Adrenal gland (tissue), 12 donors: Measurements from ENCODE around the gene CDH3. TPM values are rescaled to one million over a fixed set of nuclear protein-coding genes. Genes with fewer than 3 reads are reported as not detected.

ENCODE experiments used
- DNase-seq, 7 donors: peaks; one replicate each; pipeline ENCODE4 v3.0.0-alpha.2; 2019 to 2020
- H3K27ac ChIP-seq, 5 donors: fragments of 200-600 bp; sonication (generic) in 4 of 5; 1 replicate in 3 of 5; 2 replicates in 2 of 5; pipeline versions ENCODE4 v1.5.1 to v1.8.0; 2016 to 2020; ENCODE audit warnings: mild to moderate bottlenecking in 1 of 5
- H3K27me3 ChIP-seq: fragments of 200-600 bp; 2 replicates; pipeline ENCODE4 v1.8.0; 2021
- H3K36me3 ChIP-seq, 2 donors: fragments of 200-600 bp; replicated peaks in 1 of 2; 1 replicate in 1 of 2; 2 replicates in 1 of 2; pipeline versions ENCODE4 v1.5.1 to v1.8.0; 2018 to 2022
- H3K4me1 ChIP-seq, 2 donors: fragments of 200-600 bp; replicated peaks in 1 of 2; 1 replicate in 1 of 2; 2 replicates in 1 of 2; pipeline versions ENCODE4 v1.5.1 to v1.8.0; 2018 to 2021
- H3K4me3 ChIP-seq, 4 donors: fragments of 200-600 bp; sonication (generic) in 3 of 4; one replicate each; pipeline ENCODE4 v1.5.1; 2016 to 2018
- H3K9me3 ChIP-seq, 3 donors: fragments of 200-600 bp; sonication (generic) in 1 of 3; replicated peaks in 1 of 3; 1 replicate in 2 of 3; 2 replicates in 1 of 3; pipeline versions ENCODE4 v1.5.1 to v1.8.0; 2016 to 2021
- POLR2A ChIP-seq, 2 donors: fragments of 450-650 bp; IDR thresholded peaks; one replicate each; pipeline ENCODE4 v1.6.1; 2017; ENCODE audit warnings: antibody characterized with exemption in 2 of 2, mild to moderate bottlenecking in 2 of 2, moderate library complexity in 1 of 2
- WGBS, 4 donors: extraction: QIAGEN DNeasy Blood & Tissue Kit in 2 of 4; methylation state at CpG; one replicate each; pipeline versions ENCODE4 v1.1.5 to v1.1.7; 2013 to 2017; 5-methylcytosine and 5-hydroxymethylcytosine counted together
- intact Hi-C, 2 donors: fragments of 100-400 bp; cut with DNase I; formaldehyde crosslinking; loops; one replicate each; pipeline versions ENCODE4 v1.14.1 to v1.15.0; 2022 to 2023
- polyA plus RNA-seq, 3 donors: library from polyadenylated mRNA; stranded (reverse); fragments of 200-250 nt in 2 of 3; fragments of 350-450 nt in 1 of 3; fragmentation: Illumina TruSeq in 1 of 3; extraction: RNeasy Lipid Tissue Mini Kit (QIAGEN cat#74804) in 1 of 3; gene quantifications; one replicate each; pipeline ENCODE4 v1.2.3, GENCODE V29; 2013 to 2014
- total RNA-seq, 9 donors: library from RNA; depleted of rRNA in 4 of 9; stranded (reverse); fragments of >200 nt in 4 of 9; fragments of 120-200 nt in 1 of 9; fragmentation: NEBNext Ultra II Directional in 1 of 9; extraction: Animal tissue kit (Norgen Biotek cat#: 25700) in 1 of 9; gene quantifications; one replicate each; pipeline versions ENCODE4 v1.1.0 to v1.2.4, GENCODE V29; 2013 to 2023
- TF ChIP-seq, protein P1 (sequence below), 6 experiments: fragments of 450-650 bp in 4 of 6; fragments of 200-600 bp in 2 of 6; sonication (generic) in 1 of 6; IDR thresholded peaks; 1 replicate in 5 of 6; 2 replicates in 1 of 6; pipeline versions ENCODE4 v1.5.1 to v1.8.0; 2016 to 2021; ENCODE audit warnings: antibody characterized with exemption in 6 of 6, mild to moderate bottlenecking in 2 of 6, moderate library complexity in 1 of 6
- donor health status: healthy with polysubstance abuse.
- donor health status: Bipolar disorder and iron deficiency.
- donor health status: DM: yes; HTN: yes; CAD: no.
- donor health status: DM: no; HTN: no; CAD: no.
- donor health status: DM: no; HTN: no; CAD: no.
- donor health status: DM: yes; HTN: yes; CAD: no.

Gene CDH3
- total and polyA plus RNA-seq, 12 donors = 0.16 to 3.3 (median 1.0) TPM; not detected in 1

DNA sequence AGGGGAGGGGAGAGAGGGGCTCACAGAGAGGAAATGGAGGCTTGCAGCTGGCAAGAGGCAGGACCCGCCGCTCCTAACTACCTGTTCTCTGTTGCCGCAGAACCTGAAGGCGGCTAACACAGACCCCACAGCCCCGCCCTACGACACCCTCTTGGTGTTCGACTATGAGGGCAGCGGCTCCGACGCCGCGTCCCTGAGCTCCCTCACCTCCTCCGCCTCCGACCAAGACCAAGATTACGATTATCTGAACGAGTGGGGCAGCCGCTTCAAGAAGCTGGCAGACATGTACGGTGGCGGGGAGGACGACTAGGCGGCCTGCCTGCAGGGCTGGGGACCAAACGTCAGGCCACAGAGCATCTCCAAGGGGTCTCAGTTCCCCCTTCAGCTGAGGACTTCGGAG, 53.0 kb downstream of the CDH3 start:
- intact Hi-C loops = no loop called here
- H3K4me1 ChIP-seq = no peaks in the 10 kb centered on the region
- H3K27ac ChIP-seq = no peak overlapping the region
- no peaks in the 10 kb centered on the region for H3K27me3 ChIP-seq
- DNase-seq = no peak
- no peaks in the 10 kb centered on the region for H3K36me3 ChIP-seq
- WGBS, 4 donors = 86 to 93% (median 89%) methylated on average over 23 of the region's 23 CpGs
- H3K9me3 ChIP-seq = no peaks in the 10 kb centered on the region
- no peak overlapping the region for H3K4me3 ChIP-seq
- TF ChIP-seq POLR2A (IDR thresholded peaks at IDR 0.05) = no peak
- TF ChIP-seq, protein P1, sequence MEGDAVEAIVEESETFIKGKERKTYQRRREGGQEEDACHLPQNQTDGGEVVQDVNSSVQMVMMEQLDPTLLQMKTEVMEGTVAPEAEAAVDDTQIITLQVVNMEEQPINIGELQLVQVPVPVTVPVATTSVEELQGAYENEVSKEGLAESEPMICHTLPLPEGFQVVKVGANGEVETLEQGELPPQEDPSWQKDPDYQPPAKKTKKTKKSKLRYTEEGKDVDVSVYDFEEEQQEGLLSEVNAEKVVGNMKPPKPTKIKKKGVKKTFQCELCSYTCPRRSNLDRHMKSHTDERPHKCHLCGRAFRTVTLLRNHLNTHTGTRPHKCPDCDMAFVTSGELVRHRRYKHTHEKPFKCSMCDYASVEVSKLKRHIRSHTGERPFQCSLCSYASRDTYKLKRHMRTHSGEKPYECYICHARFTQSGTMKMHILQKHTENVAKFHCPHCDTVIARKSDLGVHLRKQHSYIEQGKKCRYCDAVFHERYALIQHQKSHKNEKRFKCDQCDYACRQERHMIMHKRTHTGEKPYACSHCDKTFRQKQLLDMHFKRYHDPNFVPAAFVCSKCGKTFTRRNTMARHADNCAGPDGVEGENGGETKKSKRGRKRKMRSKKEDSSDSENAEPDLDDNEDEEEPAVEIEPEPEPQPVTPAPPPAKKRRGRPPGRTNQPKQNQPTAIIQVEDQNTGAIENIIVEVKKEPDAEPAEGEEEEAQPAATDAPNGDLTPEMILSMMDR (IDR thresholded peaks at IDR 0.05) = no peak

DNA sequence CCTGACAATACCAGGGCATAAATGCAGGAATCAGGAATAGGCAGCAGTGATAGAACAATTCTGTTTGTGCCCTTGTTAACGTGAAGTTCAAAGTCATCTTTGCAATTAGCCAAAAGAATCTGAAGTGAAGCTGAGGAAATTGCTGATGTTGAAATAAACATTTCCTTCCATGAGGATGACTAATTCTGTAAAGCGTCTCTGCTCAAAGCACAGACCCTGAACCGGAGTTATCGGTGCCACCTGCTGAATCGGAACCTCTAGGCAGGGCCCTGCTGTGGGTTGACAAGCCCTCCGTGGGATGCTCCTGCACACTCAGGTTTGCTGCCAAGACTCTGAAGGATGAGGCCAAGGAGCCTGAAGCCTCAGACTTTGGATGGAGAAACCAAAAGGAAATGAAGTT, 55.0 kb downstream of the CDH3 start:
- Histone ChIP-seq H3K27ac (no peak overlapping the region), H3K4me1 (no peaks in the 10 kb centered on the region), H3K36me3 (no peaks in the 10 kb centered on the region), H3K4me3 (no peak overlapping the region), H3K9me3 (no peaks in the 10 kb centered on the region), H3K27me3 (no peaks in the 10 kb centered on the region)
- no peak for TF ChIP-seq POLR2A (IDR thresholded peaks at IDR 0.05)
- TF ChIP-seq, protein P1 (IDR thresholded peaks at IDR 0.05) = no peak
- intact Hi-C loops = loop anchor here in 1 of 2 donors (5.0 kb wide), 1 partner anchor 102 kb away; no protein-coding TSS in a partner anchor
- 41 to 58% (median 51%) methylated on average over 6 of the region's 6 CpGs for WGBS, 4 donors
- DNase-seq = no peak

DNA sequence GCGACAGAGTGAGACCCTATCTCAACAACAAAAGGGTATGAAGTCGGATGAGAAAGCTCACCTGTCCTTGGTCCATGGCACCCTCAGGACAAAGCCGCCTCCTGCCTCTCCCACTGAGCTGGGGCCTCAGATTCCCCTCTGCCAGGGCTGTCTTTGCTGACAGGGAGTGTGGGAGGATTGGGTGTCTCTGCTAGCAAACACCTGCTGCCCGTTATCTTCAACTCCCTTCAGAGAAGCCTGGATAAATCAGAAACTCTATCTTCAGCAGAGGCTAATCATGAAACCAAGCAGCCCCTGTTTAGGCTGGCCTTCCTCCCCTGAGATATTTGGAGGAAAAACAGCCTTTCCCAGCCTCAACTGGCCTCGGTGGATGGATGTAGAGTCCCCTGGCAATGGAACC, 55.7 kb downstream of the CDH3 start:
- Histone ChIP-seq H3K27ac (no peak overlapping the region), H3K9me3 (no peaks in the 10 kb centered on the region), H3K36me3 (no peaks in the 10 kb centered on the region), H3K4me1 (no peaks in the 10 kb centered on the region), H3K27me3 (no peaks in the 10 kb centered on the region), H3K4me3 (no peak overlapping the region)
- TF ChIP-seq POLR2A (IDR thresholded peaks at IDR 0.05) = no peak
- TF ChIP-seq, protein P1 (IDR thresholded peaks at IDR 0.05) = no peak
- DNase-seq = no peak
- intact Hi-C loops = loop anchor here in 1 of 2 donors (5.0 kb wide), 1 partner anchor 101 kb away; no protein-coding TSS in a partner anchor
- 79 to 89% (median 83%) methylated on average over 4 to 5 of the region's 5 CpGs for WGBS, 4 donors

DNA sequence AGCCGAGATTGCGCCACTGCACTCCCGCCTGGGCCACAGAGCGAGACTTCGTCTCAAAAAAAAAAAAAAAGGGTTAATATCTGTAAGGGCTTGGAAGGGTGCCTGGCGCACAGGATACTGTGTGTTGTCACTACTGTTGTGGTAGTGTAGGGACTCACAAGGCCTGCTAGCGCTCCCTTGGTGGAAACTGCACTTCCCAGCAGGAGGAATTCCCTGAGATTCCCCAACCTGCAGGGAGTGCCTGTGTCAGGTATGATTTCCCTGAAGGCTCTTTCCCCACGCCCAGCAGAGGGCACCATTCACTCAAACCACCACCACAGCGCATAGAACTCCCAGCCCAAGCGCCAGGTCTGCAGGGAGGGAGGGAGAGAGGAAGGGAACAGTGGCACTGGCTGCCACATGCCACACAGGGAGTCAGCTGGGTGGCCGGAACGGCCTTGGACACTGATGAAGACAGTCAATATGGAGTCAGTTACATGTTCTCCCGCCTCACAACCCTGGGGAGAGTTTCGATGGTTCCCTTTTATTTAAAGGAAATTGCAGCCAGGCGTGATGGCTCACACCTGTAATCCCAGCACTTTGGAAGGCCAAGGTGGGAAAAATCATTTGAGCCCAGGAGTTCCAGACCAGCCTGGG, 59.2 kb downstream of the CDH3 start:
- WGBS, 4 donors = 42 to 52% (median 44%) methylated on average over 10 to 15 of the region's 15 CpGs
- intact Hi-C loops = loop anchor here in 1 of 2 donors (5.0 kb wide), 1 partner anchor 98 kb away; no protein-coding TSS in a partner anchor
- H3K4me1 ChIP-seq = no peaks in the 10 kb centered on the region
- no peaks in the 10 kb centered on the region for H3K9me3 ChIP-seq
- no peak overlapping the region for H3K27ac ChIP-seq
- peak; percentile 56 to 86 (median 73) for DNase-seq
- H3K27me3 ChIP-seq = no peaks in the 10 kb centered on the region
- no peak overlapping the region for H3K4me3 ChIP-seq
- no peak for TF ChIP-seq POLR2A (IDR thresholded peaks at IDR 0.05)
- TF ChIP-seq, protein P1 (IDR thresholded peaks at IDR 0.05) = peak; percentile 45 to 69 (median 62)
- no peaks in the 10 kb centered on the region for H3K36me3 ChIP-seq
